ENCODE measurements around the gene CERS5.
A peak's percentile ranks its signal among the peaks of the same experiment; 100 is the strongest.

Gene CERS5

GRCh38 chr12:50123203-50123602 is 44.0 kb downstream of the CERS5 start:
- no peak for DNase-seq

- no peak for DNase-seq
Observed at GRCh38 chr12:50121641-50122040, 45.5 kb downstream of the CERS5 start.

- no peak for DNase-seq
Observed at GRCh38 chr12:50120953-50121352, 46.2 kb downstream of the CERS5 start.

- DNase-seq, result no peak
Observed at GRCh38 chr12:50120521-50120920, 46.6 kb downstream of the CERS5 start.

GRCh38 chr12:50119387-50119786 is 47.8 kb downstream of the CERS5 start:
- no peak for DNase-seq

GRCh38 chr12:50117057-50117622 is 50.0 kb downstream of the CERS5 start:
- no peak for DNase-seq

- no peak for DNase-seq
Observed at GRCh38 chr12:50112456-50113218, 54.5 kb downstream of the CERS5 start.

GRCh38 chr12:50111693-50112455 is 55.3 kb downstream of the CERS5 start, which contains the start of gene COX14:
Gene COX14, plus strand, starts transcription at chr12:50112236. Its CDS starts 7,808 bp downstream, at chr12:50120044.
- peak; percentile 99 for DNase-seq

- DNase-seq, result no peak
Observed at GRCh38 chr12:50111395-50111692, 55.8 kb downstream of the CERS5 start.

- DNase-seq, result no peak
Observed at GRCh38 chr12:50110762-50111351, 56.3 kb downstream of the CERS5 start.

- DNase-seq, result no peak
Observed at GRCh38 chr12:50110127-50110761, 56.9 kb downstream of the CERS5 start.

- DNase-seq, result no peak
Observed at GRCh38 chr12:50109319-50109718, 57.9 kb downstream of the CERS5 start.

GRCh38 chr12:50107416-50108268 is 59.5 kb downstream of the CERS5 start:
- DNase-seq, result no peak

- DNase-seq, result no peak
Observed at GRCh38 chr12:50106907-50107306, 60.3 kb downstream of the CERS5 start.

- DNase-seq, result no peak
Observed at GRCh38 chr12:50105913-50106450, 61.2 kb downstream of the CERS5 start.

- no peak for DNase-seq
Observed at GRCh38 chr12:50104417-50105366, 62.5 kb downstream of the CERS5 start.

- DNase-seq, result no peak
Observed at GRCh38 chr12:50103767-50104321, 63.3 kb downstream of the CERS5 start, which contains the start of gene GPD1. Gene GPD1, plus strand, starts transcription at chr12:50104008. Its CDS starts 43 bp downstream, at chr12:50104051.

- no peak for DNase-seq
Observed at GRCh38 chr12:50103351-50103750, 63.8 kb downstream of the CERS5 start.

GRCh38 chr12:50102646-50103309 is 64.4 kb downstream of the CERS5 start:
- DNase-seq, result no peak

- no peak for DNase-seq
Observed at GRCh38 chr12:50102131-50102531, 65.0 kb downstream of the CERS5 start.

Measured in activated T-cell treated with anti-CD3 and anti-CD28 coated beads, Interleukin-2, amount 50 U/mL, for 1 hour (primary cell).